Ishikawa (cell line): ENCODE results near the gene ACSL1.
A peak's percentile ranks its signal among the peaks of the same experiment; 100 is the strongest.

Experiments used
- CEBPB ChIP-seq: IDR thresholded peaks from 2 replicates; pipeline ENCODE4 v1.6.1; 2012
- EP300 ChIP-seq: IDR thresholded peaks from 2 replicates; pipeline ENCODE4 v1.6.1; 2012; ENCODE audit warnings: borderline replicate concordance
- MAX ChIP-seq: IDR thresholded peaks from 2 replicates; pipeline ENCODE4 v1.6.1; 2012
- RAD21 ChIP-seq: IDR thresholded peaks from 2 replicates; pipeline ENCODE4 v1.6.1; 2012; ENCODE audit warnings: low read depth
- REST ChIP-seq: IDR thresholded peaks from 2 replicates; pipeline ENCODE4 v1.6.1; 2012; ENCODE audit warnings: low read depth, mild to moderate bottlenecking
- TAF1 ChIP-seq: IDR thresholded peaks from 2 replicates; pipeline ENCODE4 v1.6.1; 2012; ENCODE audit warnings: low read depth, mild to moderate bottlenecking
- USF1 ChIP-seq: IDR thresholded peaks from 2 replicates; pipeline ENCODE4 v1.6.1; 2012
- YY1 ChIP-seq: IDR thresholded peaks from 2 replicates; pipeline ENCODE4 v1.6.1; 2012; ENCODE audit warnings: low read depth
- ZBTB7A ChIP-seq: IDR thresholded peaks from 2 replicates; pipeline ENCODE4 v1.6.1; 2012; ENCODE audit warnings: low read depth

- TF ChIP-seq USF1 (no peak), MAX (no peak; the same call in none of the 2 replicates), CEBPB (no peak), EP300 (no peak), TAF1 (peak; percentile 43; the same call in 1 of the 2 replicates), REST (no peak), RAD21 (no peak; the same call in 1 of the 2 replicates), ZBTB7A (peak; percentile 46; the same call in 1 of the 2 replicates), YY1 (no peak)
Measured at GRCh38 chr4:184825896-184826690, at the start of gene ACSL1.
